Effector CD8-positive, alpha-beta T cell (primary cell): ENCODE measurements around the gene MISP.

Experiments
- DNase-seq: peaks from one replicate; lab custom pipeline; 2025; lab: John Stamatoyannopoulos, UW

Gene MISP

DNA sequence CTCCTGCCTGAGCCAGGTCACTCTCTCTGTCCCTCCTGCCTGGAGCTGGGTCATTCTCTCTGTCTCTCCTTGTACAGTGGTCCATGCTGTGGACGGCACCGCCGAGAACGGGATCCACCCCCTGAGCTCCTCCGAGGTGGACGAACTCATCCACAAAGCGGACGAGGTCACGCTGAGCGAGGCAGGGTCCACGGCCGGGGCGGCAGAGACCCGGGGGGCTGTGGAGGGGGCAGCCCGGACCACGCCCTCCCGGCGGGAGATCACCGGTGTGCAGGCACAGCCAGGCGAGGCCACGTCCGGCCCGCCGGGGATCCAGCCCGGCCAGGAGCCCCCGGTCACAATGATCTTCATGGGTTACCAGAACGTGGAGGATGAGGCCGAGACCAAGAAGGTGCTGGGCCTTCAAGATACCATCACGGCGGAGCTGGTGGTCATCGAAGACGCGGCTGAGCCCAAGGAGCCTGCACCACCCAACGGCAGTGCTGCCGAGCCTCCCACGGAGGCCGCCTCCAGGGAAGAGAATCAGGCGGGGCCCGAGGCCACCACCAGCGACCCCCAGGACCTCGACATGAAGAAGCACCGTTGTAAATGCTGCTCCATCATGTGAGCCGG lies 4.6 kb upstream of the MISP start:
- DNase-seq = no peak

DNA sequence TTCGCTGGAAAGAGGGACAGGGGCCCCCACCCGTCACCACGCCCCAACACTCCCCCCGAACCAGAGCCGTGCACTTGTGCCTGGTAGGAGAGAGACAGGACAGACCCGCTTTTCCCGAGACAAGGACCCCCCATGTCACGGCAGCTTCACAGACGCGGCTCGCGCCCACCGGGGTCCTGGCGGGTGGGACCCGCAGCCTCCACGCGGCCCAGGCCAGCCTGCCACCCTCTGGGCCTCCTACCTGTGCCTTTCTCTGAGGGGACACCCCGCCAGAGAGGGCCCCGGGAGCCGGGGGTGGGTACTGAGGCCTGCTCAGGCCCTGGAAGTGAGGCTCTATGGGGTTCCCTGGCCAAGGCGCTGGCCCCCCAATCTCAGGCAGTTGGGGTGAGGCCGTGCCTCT lies 4.0 kb upstream of the MISP start:
- DNase-seq = no peak

DNA sequence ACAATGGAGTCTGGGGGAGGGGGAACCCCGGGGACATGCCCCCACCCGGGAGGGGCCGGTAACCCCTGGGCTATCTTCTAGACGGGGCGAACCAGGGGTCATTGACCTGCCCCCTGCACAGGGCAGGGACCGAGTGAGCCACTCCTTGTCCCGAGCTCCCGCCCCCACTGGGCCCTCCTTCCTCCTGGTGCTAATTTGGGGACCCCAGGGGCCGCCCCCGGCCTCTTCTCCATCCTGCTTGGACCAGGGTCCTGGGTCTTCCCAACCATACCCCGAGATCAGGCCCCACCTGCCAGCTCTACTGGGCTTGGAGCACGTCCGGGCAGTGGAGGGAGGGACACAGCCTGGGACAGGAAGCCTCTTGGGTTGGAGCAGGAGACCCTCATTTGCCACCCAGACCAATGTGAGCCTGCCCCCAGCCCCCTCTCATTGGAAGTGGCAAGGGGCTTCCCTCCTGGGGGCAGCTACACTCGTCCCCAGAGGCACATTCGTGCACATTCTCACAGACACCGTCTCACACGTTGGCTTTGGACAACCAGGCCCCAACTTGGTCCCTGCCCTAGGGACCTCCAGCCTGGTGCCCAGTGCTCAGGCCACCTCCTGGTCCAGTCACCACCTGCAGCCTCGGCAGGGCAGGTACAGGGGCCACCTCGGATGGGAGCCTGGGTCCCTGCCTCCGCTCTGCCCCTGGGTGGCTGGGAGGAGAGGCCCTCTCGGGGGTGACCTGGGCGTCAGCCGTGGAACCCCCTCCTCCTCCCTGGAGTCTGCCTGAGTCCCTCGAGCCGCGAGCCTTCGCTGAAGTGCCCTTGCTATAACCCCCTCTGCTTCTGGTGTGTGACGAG lies 3.3 kb upstream of the MISP start:
- no peak for DNase-seq

DNA sequence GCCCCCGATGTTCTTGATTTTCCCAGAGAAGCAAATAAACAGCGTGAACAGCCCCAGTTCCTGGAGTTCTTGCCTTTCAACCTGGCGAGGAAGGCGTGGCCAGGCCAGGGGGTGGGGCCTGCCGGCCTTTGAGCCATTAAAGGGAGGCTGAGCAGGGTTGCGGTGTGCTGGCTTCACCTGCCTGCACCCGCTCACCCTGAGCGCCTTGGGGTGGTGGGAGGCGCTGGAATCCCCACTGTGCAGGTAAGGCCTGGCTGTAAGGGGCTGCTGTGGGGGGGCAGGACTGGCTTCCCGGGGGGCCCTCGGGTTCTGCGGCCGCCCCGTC lies 2.7 kb upstream of the MISP start:
- no peak for DNase-seq

DNA sequence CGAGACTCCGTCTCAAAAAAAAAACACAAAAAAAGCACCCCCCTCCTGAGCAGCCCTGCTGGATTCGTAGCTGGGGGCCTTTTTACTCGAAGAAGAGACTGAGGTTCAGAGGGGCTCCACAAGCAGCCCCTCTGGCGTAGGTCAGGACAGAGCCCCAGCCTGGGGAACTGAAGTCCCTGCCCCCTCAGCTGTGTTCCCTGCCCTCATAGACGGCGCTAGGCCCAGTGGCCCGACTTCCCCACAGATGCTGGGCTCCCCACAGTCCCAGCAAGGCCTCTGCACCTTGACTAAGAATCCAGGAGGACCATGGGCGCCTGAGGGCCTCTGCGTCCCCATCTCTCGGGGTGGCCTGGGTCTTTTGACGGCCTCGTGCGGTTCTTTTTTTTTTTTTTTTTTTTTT lies 1.1 kb upstream of the MISP start:
- no peak for DNase-seq

DNA sequence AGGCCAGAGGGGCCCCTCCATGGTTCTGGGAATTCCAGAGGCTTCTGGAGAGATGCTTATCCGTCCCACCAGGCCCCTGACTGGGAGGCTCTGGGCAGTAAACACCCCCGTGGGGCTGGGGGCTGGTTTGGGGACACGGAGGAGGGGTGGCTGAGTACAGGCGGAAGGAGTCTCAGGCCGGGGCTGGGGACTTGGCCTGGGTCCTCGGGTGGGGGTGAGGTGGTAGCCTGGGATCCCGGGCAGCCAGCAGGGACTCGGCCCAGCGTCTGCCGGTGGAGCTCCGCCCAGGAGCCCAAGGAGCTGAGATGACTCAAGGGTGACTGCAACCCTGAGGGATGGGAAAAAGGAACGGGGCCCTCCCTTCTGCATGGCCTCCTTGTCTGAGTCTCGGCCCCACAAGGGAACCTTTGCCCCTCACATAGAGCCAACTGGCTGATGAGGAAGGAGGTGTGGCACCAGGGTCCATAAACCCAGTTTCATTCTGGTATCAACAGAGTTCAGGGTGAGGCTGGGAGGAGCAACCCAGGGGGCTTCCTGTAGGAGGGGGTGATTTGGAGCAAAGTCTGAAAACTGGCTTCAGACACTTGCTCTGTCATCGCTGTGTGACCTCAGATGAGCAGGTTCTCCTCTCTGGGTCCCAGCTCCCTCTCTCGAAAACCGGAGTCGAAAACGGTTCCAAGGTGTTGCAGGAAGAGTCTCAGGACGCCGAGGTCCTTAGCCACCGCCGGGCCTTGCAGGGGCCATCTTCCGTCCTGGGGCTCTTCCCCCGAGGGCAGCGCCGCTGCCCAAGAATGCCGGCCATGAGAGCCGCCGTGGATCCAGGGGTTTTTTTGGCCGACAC lies 809 bp downstream of the MISP start:
- DNase-seq = no peak

DNA sequence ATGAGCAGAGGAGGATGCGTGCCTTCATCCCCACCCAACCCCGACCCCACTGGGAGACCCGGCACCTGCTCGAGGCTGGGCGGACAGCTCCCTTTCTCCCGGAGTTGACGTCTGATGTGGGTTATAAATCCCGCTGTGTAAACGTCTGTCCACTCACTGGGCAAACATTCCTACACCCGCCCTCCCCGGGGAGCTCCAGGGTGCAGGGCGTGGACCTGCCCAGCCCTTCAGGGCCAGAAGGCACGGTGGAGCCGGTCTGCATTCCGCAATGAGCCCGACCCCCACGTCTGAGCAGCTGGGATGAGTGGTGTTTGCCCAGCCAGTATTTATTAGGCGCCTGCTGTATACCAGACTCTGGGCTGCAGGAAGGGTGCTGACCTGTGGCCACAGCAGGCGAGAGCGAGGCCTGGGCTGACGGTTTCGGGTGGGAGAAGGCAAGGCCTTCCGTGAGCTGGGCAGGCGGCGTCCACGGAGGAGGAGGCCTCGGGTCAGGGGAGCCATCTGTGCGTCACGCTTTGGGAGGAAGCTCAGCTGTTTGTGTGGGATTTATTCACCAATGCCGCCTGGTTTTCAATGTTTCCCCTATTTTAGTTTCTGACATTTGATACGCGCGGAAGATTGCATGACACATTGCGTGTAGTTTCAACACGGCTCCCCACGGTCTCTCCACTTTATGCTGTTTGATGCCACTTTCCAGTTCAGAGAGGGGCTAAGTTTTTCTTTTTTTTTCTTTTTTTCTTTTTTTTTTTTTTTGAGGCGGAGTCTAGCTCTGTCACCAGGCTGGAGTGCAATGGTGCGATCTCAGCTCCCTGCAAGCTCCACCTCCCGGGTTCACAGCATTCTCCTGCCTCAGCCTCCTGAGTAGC lies 2.0 kb downstream of the MISP start:
- no peak for DNase-seq

DNA sequence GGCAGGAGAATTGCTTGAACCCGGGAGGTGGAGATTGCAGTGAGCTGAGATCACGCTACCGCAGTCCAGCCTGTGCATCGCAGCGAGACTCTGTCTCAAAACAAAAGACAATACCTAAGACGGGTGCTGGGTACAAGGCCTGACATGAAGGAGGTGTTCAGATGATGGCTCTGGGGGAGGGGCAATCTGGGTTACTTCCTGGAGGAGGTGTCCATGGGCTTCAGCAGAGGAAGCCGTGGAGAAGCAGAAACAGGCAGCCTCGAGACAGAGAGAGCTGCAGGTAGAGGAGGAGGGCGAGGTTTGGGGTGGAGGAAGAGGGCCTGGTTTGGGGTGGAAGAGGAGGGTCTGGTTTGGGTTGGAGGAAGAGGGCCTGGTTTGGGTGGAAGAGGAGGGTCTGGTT lies 3.6 kb downstream of the MISP start:
- DNase-seq = no peak

DNA sequence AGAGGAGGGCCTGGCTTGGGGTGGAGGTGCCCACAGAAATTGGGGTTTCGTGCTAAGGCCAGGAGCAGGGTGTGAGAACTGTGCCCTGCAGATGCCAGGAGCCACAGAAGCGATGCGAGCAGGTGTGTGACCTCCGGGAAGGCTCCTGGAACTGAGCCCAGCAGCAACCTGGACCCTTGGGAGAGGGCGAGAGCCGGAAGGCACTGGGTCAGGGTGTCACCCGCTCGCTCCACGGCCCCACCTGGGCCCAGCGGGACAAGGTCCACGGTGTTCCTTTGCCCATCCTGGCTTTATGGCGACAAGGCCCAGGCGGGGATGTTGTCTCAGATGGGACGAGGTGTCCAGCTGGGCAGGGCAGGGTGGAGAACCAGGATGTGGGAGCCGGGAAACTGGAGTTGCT lies 4.2 kb downstream of the MISP start:
- no peak for DNase-seq

DNA sequence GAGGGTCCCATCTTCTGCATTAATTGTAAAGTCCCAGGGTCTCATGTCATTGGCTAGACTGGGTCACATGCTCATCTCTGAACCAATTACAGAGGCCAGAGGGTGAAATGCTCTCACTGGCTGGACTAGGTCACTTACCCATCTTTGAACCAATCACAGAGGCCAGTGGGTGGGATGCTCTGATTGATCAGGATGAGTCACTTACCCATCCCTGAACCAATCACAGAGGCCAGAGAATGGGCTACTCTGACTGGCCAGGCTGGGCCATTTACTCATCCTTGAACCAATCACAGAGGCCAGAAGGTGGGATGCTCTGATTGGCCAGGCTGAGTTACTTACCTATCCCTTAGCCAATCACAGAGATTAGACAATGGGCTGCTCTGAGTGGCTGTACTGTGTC lies 5.3 kb downstream of the MISP start:
- no peak for DNase-seq

DNA sequence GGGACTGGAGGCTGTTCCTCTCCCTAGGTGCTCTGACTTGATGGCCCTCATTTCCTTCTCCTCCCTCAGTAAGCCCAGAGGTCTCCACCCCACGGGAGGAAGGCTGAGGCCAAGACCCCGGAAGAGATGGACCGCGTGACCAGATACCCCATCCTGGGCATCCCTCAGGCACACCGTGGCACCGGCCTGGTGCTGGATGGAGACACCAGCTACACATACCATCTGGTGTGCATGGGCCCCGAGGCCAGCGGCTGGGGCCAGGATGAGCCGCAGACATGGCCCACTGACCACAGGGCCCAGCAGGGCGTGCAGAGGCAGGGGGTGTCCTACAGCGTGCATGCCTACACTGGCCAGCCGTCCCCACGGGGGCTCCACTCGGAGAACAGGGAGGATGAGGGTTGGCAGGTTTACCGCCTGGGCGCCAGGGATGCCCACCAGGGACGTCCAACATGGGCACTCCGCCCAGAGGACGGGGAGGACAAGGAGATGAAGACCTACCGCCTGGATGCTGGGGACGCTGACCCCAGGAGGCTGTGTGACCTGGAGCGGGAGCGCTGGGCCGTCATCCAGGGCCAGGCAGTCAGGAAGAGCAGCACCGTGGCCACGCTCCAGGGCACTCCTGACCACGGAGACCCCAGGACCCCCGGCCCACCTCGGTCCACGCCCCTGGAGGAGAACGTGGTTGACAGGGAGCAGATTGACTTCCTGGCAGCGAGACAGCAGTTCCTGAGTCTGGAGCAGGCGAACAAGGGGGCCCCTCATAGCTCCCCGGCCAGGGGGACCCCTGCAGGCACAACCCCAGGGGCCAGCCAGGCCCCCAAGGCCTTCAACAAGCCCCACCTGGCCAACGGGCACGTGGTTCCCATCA lies 6.1 kb downstream of the MISP start:
- no peak for DNase-seq

DNA sequence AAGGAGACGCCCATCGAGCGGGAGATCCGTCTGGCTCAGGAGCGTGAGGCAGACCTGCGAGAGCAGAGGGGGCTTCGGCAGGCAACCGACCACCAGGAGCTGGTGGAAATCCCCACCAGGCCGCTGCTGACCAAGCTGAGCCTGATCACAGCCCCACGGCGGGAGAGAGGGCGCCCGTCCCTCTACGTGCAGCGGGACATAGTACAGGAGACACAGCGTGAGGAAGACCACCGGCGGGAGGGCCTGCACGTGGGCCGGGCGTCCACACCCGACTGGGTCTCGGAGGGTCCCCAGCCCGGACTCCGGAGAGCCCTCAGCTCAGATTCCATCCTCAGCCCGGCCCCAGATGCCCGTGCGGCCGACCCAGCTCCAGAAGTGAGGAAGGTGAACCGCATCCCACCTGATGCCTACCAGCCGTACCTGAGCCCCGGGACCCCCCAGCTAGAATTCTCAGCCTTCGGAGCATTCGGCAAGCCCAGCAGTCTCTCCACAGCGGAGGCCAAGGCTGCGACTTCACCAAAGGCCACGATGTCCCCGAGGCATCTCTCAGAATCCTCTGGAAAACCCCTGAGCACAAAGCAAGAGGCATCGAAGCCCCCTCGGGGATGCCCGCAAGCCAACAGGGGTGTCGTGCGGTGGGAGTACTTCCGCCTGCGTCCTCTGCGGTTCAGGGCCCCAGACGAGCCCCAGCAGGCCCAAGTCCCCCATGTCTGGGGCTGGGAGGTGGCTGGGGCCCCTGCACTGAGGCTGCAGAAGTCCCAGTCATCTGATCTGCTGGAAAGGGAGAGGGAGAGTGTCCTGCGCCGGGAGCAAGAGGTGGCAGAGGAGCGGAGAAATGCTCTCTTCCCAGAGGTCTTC lies 7.1 kb downstream of the MISP start:
- no peak for DNase-seq

DNA sequence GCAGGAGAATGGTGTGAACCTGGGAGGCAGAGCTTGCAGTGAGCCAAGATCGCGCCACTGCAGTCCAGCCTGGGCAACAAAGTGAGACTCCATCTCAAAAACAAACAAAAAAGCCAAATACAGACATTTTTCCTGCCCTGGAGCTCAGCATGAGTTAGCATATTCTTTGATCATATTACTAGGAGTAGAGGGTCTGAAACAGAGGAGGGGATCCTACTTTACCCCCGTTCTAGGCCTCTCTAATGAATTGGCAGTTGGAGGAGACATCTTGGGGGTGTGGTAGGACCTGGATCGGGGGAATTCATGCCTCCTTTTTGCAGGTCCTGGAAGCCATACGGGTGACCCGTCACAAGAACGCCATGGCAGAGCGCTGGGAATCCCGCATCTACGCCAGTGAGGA lies 12.3 kb downstream of the MISP start:
- no peak for DNase-seq

DNA sequence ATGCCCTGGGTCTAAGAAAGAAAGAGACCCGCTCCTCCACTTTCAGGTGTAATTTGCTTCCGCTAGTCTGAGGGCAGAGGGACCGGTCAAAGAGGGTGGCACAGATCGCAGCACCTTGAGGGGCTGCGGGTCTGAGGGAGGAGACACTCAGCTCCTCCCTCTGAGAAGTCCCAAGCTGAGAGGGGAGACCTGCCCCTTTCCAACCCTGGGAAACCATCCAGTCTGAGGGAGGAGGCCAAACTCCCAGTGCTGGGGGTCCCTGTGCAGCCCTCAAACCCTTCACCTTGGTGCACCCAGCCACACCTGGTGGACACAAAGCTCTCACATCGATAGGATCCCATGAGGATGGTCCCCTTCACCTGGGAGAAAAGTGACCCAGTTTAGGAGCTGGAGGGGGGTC lies 13.0 kb downstream of the MISP start:
- no peak for DNase-seq

DNA sequence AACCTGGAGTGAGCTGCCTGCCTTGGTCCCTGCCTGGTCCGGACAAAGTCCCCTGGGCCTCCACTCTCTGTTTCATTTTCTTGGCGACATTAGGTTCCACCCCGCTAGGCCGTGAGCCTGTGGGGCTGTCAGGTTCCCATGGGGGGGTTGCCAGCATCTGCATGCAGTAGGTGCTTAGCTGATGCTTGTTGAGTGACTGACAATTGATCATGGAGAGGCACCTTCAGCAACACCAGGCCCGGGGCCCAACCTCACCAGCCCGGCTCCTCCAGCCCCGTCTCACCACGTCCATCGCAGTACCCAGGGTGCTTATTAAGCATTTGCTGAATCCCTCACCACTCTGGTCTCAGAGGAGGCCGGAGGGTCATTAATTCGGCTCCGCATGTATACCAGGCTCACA lies 13.4 kb downstream of the MISP start:
- no peak for DNase-seq

DNA sequence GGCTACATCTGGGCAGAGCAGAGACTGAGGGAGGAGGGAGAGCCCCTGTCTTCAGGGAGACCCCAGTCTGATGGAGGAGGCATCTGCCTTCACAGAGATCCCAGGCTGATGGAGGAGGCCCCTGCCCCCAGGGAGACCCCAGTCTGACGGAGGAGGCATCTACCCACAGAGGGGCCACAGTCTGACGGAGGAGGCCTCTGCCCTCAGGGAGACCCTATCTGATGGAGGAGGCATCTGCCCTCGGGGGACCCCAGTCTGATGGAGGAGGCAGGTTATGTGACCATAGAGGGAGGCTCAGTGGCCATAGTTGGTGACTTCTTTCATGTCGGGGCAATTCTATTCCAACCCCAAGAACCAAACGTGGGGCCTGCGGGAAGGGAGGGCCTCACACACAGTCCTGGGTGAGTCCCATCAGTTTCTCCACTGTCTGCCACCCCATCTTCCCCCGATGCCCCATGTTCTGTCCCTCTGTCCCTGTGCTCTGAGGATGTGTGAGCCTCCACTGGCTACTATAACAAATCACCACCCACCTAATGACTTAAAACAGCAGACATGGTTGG lies 14.3 kb downstream of the MISP start:
- no peak for DNase-seq

DNA sequence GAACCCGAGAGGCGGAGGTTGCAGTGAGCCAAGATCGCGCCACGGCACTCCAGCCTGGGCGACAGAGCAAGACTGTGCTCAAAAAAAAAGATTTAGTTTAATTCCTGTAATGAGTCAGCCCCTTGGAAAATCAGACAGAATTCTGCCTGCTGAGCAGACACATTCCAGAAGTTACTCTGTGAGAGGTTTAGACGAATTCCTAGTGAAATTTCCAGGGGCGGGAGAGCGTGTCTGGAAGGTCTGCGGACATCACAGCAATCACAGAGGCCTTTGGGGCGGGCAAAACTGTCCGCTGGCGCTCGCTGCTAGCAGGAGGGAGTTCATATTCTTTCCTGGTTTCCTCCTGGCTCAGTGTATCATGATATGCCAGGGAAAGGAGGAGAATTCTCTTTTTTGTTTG lies 17.5 kb downstream of the MISP start:
- DNase-seq = no peak

DNA sequence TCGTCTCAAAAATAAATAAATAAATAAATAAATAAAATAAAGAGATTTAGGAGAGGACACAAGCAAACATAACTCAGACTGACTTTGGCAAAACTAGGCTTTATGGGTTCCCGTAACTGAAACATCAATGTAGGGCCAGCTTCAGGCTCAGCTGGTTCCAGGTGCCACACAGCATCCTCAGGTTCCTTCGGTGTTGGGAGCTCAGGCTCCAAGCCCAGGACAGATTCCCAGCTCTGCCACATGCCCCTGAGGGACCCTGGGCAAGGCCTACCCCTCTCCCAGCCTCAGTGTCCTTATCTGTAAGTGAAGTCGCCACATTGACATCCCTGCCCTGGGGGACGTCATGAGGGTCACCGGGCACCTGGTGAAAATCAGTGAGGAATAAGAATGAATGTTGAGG lies 18.7 kb downstream of the MISP start:
- DNase-seq = no peak

DNA sequence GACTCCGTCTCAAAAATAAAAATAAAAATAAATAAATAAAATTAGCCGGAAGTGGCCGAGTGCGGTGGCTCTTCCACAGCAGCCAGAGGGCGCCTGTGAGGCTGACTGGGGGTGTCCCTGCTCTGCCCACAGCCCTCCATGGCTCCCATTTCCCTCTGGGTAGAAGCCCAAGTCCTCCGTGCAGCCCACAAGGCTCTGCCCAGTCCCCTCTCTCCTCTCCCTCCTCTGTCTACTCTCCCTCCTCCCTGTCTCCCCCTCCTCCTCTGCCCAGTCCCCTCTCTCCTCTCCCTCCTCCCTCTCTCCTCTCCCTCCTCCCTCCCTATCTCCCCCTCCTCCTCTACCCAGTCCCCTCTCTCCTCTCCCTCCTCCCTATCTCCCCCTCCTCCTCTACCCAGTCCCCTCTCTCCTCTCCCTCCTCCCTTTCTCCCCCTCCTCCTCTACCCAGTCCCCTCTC lies 20.4 kb downstream of the MISP start:
- DNase-seq = no peak

DNA sequence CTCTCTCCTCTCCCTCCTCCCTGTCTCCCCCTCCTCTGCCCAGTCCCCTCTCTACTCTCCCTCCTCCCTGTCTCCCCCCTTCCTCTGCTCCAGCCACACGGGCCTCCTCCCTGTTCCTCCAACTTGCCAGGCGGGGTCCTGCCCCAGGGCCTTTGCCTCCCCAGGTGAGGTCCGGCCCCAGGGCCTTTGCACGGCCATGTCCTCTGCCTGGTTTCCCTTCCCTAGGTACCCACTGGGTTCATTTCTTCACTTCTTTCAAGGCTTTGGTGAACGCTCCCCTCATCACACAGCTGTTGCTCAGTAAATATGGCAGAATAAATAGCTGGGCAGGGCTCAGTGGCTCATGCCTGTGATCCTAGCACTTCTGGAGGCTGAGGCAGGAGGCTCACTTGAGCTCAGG lies 21.2 kb downstream of the MISP start:
- DNase-seq = no peak
